SK-N-SH (cell line): ENCODE results near the gene AOAH. TPM values are rescaled to one million over a fixed set of nuclear protein-coding genes. Genes with fewer than 3 reads are reported as not detected.

Source experiments
- CTCF ChIA-PET: fragments of 300-600, 350-600 bp; formaldehyde crosslinking; extraction: SDS; loops from one replicate; lab custom pipeline; 2021; lab: Yijun Ruan, JAX
- POLR2A ChIA-PET: fragments of 350-600 bp; sonication (Branson Sonifier 250); formaldehyde crosslinking; extraction: SDS; loops from one replicate; lab custom pipeline; 2020; ENCODE audit warnings: antibody characterized with exemption, inconsistent platforms; lab: Yijun Ruan, JAX
- DNase-seq: peaks from one replicate; pipeline ENCODE4 v3.0.0; 2012
- H2AFZ ChIP-seq: fragments of 200-600 bp; sonication (generic); 2 replicates; pipeline ENCODE4 v1.8.1; 2016; ENCODE audit warnings: antibody characterized with exemption, mild to moderate bottlenecking, low read depth
- H3F3A ChIP-seq: fragments of 200-600 bp; sonication (generic); replicated peaks from 2 replicates; pipeline ENCODE3; 2016; ENCODE audit warnings: antibody characterized with exemption, mild to moderate bottlenecking; ENCODE audit not compliant: insufficient read depth
- H3K27ac ChIP-seq, 2 experiments: fragments of 200-500 bp in 1 of 2; fragments of 200-600 bp in 1 of 2; sonication (Bioruptor generic) in 1 of 2; sonication (generic), shearing (Covaris generic) in 1 of 2; 2 replicates each; pipeline versions ENCODE4 v1.5.1 to v1.6.1; 2014 to 2016; ENCODE audit warnings: low read depth in 2 of 2, inconsistent platforms in 1 of 2, low read length in 1 of 2, mild to moderate bottlenecking in 1 of 2, mixed read lengths in 1 of 2
- H3K27me3 ChIP-seq: fragments of 200-600 bp; sonication (generic), shearing (Covaris generic); 2 replicates; pipeline ENCODE4 v1.6.1; 2016; ENCODE audit warnings: mixed run types; ENCODE audit not compliant: insufficient read depth
- H3K36me3 ChIP-seq, 2 experiments: fragments of 200-500 bp in 1 of 2; fragments of 200-600 bp in 1 of 2; sonication (Bioruptor generic) in 1 of 2; sonication (generic) in 1 of 2; replicated peaks in 1 of 2; 2 replicates each; pipeline versions ENCODE3 to v1.5.1; 2014 to 2016; ENCODE audit warnings: low read length in 1 of 2, mild to moderate bottlenecking in 1 of 2; ENCODE audit not compliant: insufficient read depth in 2 of 2, control insufficient read depth in 1 of 2
- H3K4me1 ChIP-seq, 2 experiments: fragments of 200-500 bp in 1 of 2; fragments of 200-600 bp in 1 of 2; sonication (Bioruptor generic) in 1 of 2; sonication (generic), shearing (Covaris generic) in 1 of 2; 2 replicates each; pipeline versions ENCODE4 v1.5.1 to v1.6.1; 2014 to 2016; ENCODE audit warnings: low read depth in 1 of 2, low read length in 1 of 2, mixed run types in 1 of 2; ENCODE audit not compliant: insufficient read depth in 2 of 2, control insufficient read depth in 1 of 2
- H3K4me2 ChIP-seq: fragments of 200-600 bp; sonication (generic), shearing (Covaris generic); 2 replicates; pipeline ENCODE4 v1.6.1; 2017; ENCODE audit warnings: mixed run types
- H3K4me3 ChIP-seq, 2 experiments: fragments of 200-500 bp in 1 of 2; fragments of 200-600 bp in 1 of 2; sonication (Bioruptor generic) in 1 of 2; sonication (generic), shearing (Covaris generic) in 1 of 2; 2 replicates each; pipeline versions ENCODE4 v1.5.1 to v1.8.1; 2014 to 2016; ENCODE audit warnings: low read depth in 2 of 2, inconsistent platforms in 1 of 2, low read length in 1 of 2, mild to moderate bottlenecking in 1 of 2, mixed read lengths in 1 of 2, moderate library complexity in 1 of 2
- H3K79me2 ChIP-seq: fragments of 200-600 bp; sonication (generic); 2 replicates; pipeline ENCODE4 v1.8.1; 2017; ENCODE audit warnings: mild to moderate bottlenecking; ENCODE audit not compliant: insufficient read depth
- H3K9ac ChIP-seq: fragments of 200-600 bp; sonication (generic); 2 replicates; pipeline ENCODE4 v1.6.1; 2017; ENCODE audit warnings: mixed run types
- H3K9me2 ChIP-seq: fragments of 200-600 bp; sonication (generic); 2 replicates; pipeline ENCODE4 v1.6.1; 2017; ENCODE audit warnings: mixed run types
- H3K9me3 ChIP-seq: fragments of 200-600 bp; sonication (generic); 2 replicates; pipeline ENCODE4 v1.6.1; 2017; ENCODE audit warnings: mixed run types, mild to moderate bottlenecking, moderate library complexity
- H4K20me1 ChIP-seq: fragments of 200-600 bp; sonication (generic); 2 replicates; pipeline ENCODE4 v1.6.1; 2017; ENCODE audit warnings: mild to moderate bottlenecking, mixed run types; ENCODE audit not compliant: insufficient read depth
- EZH2phosphoT487 ChIP-seq: fragments of 200-600 bp; sonication (generic); IDR thresholded peaks from 2 replicates; pipeline ENCODE4 v1.6.1; 2017; ENCODE audit warnings: low read depth, mixed run types, mild to moderate bottlenecking, antibody characterized with exemption, moderate library complexity, borderline replicate concordance
- FOXM1 ChIP-seq: IDR thresholded peaks from 2 replicates; pipeline ENCODE4 v1.4.0; 2012; ENCODE audit warnings: low read depth, mild to moderate bottlenecking
- GABPA ChIP-seq: IDR thresholded peaks from 2 replicates; pipeline ENCODE4 v1.4.0; 2012; ENCODE audit warnings: low read depth, mild to moderate bottlenecking
- POLR2AphosphoS5 ChIP-seq: IDR thresholded peaks from 2 replicates; pipeline ENCODE4 v1.6.1; 2012; ENCODE audit warnings: low read depth, low read length
- RAD21 ChIP-seq: IDR thresholded peaks from 2 replicates; pipeline ENCODE4 v1.6.1; 2012; ENCODE audit warnings: mild to moderate bottlenecking, low read length
- RXRA ChIP-seq: IDR thresholded peaks from 2 replicates; pipeline ENCODE4 v1.4.0; 2012; ENCODE audit warnings: low read depth, mild to moderate bottlenecking, borderline replicate concordance
- SIN3A ChIP-seq: IDR thresholded peaks from 2 replicates; pipeline ENCODE4 v1.6.1; 2012; ENCODE audit warnings: low read depth, mild to moderate bottlenecking, low read length, moderate library complexity, borderline replicate concordance
- SMC3 ChIP-seq: IDR thresholded peaks from 2 replicates; pipeline ENCODE4 v1.6.1; 2012; ENCODE audit warnings: low read depth, low read length, improper control_type of control experiment
- TAF1 ChIP-seq: IDR thresholded peaks from 2 replicates; pipeline ENCODE4 v1.6.1; 2012; ENCODE audit warnings: low read depth, mild to moderate bottlenecking, low read length, moderate library complexity, borderline replicate concordance
- ZBTB33 ChIP-seq: IDR thresholded peaks from 2 replicates; pipeline ENCODE4 v1.4.0; 2012; ENCODE audit warnings: low read depth, borderline replicate concordance
- WGBS: methylation state at CpG from one replicate; pipeline ENCODE4 v1.1.6; 2017; ENCODE audit warnings: low lambda C conversion rate; 5-methylcytosine and 5-hydroxymethylcytosine counted together
- polyA plus RNA-seq, 3 experiments: library from polyadenylated mRNA; depleted of rRNA; stranded (reverse); fragments of >200 nt; gene quantifications; 2 replicates each; pipeline ENCODE4 v1.2.3, GENCODE V29; 2012
- TF ChIP-seq, protein P1 (sequence below): IDR thresholded peaks from 2 replicates; pipeline ENCODE4 v1.4.0; 2012; ENCODE audit warnings: low read depth, borderline replicate concordance
- TF ChIP-seq, protein P2 (sequence below): IDR thresholded peaks from 2 replicates; pipeline ENCODE4 v1.6.1; 2012; ENCODE audit warnings: mild to moderate bottlenecking, low read depth, low read length, moderate library complexity
- TF ChIP-seq, protein P3 (sequence below): IDR thresholded peaks from 2 replicates; pipeline ENCODE4; 2012
- TF ChIP-seq, protein P4 (sequence below): fragments of 150-350 bp; IDR thresholded peaks from 2 replicates; pipeline ENCODE4 v1.6.1; 2016; ENCODE audit warnings: mild to moderate bottlenecking, low read depth, low read length

Gene AOAH
- polyA plus RNA-seq, 1 of the 3 experiments (the other 2 are of a cell fraction), result not detected

GRCh38 chr7:36762394-36762793 lies 38.1 kb upstream of the AOAH start:
- Histone ChIP-seq H3K4me2 (no peak overlapping the region), H3K79me2 (no peaks in the 10 kb centered on the region)
- WGBS, result 42% methylated on average over 2 of the region's 2 CpGs

More at GRCh38 chr7:36762394-36762793, 38.1 kb upstream of the AOAH start:
- Histone ChIP-seq H3K27ac (no peak overlapping the region), H3K36me3 (no peaks in the 10 kb centered on the region), H2AFZ (no peak overlapping the region)
- CTCF ChIA-PET, result interaction anchor here (0.6 to 1.4 kb wide), 5 partner anchors 10 to 439 kb away, joined by 3 to 4 read pairs (median 3); no protein-coding TSS in a partner anchor
- TF ChIP-seq ZBTB33 (no peak), GABPA (no peak), RAD21 (no peak), FOXM1 (no peak), SIN3A (no peak), TAF1 (no peak), SMC3 (no peak), EZH2phosphoT487 (no peak), POLR2AphosphoS5 (no peak), RXRA (no peak)
- TF ChIP-seq, protein P1, sequence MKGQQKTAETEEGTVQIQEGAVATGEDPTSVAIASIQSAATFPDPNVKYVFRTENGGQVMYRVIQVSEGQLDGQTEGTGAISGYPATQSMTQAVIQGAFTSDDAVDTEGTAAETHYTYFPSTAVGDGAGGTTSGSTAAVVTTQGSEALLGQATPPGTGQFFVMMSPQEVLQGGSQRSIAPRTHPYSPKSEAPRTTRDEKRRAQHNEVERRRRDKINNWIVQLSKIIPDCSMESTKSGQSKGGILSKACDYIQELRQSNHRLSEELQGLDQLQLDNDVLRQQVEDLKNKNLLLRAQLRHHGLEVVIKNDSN, result no peak
- TF ChIP-seq, protein P2, sequence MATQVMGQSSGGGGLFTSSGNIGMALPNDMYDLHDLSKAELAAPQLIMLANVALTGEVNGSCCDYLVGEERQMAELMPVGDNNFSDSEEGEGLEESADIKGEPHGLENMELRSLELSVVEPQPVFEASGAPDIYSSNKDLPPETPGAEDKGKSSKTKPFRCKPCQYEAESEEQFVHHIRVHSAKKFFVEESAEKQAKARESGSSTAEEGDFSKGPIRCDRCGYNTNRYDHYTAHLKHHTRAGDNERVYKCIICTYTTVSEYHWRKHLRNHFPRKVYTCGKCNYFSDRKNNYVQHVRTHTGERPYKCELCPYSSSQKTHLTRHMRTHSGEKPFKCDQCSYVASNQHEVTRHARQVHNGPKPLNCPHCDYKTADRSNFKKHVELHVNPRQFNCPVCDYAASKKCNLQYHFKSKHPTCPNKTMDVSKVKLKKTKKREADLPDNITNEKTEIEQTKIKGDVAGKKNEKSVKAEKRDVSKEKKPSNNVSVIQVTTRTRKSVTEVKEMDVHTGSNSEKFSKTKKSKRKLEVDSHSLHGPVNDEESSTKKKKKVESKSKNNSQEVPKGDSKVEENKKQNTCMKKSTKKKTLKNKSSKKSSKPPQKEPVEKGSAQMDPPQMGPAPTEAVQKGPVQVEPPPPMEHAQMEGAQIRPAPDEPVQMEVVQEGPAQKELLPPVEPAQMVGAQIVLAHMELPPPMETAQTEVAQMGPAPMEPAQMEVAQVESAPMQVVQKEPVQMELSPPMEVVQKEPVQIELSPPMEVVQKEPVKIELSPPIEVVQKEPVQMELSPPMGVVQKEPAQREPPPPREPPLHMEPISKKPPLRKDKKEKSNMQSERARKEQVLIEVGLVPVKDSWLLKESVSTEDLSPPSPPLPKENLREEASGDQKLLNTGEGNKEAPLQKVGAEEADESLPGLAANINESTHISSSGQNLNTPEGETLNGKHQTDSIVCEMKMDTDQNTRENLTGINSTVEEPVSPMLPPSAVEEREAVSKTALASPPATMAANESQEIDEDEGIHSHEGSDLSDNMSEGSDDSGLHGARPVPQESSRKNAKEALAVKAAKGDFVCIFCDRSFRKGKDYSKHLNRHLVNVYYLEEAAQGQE, result no peak
- TF ChIP-seq, protein P3, sequence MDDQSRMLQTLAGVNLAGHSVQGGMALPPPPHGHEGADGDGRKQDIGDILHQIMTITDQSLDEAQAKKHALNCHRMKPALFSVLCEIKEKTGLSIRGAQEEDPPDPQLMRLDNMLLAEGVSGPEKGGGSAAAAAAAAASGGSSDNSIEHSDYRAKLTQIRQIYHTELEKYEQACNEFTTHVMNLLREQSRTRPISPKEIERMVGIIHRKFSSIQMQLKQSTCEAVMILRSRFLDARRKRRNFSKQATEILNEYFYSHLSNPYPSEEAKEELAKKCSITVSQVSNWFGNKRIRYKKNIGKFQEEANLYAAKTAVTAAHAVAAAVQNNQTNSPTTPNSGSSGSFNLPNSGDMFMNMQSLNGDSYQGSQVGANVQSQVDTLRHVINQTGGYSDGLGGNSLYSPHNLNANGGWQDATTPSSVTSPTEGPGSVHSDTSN, result no peak
- TF ChIP-seq, protein P4, sequence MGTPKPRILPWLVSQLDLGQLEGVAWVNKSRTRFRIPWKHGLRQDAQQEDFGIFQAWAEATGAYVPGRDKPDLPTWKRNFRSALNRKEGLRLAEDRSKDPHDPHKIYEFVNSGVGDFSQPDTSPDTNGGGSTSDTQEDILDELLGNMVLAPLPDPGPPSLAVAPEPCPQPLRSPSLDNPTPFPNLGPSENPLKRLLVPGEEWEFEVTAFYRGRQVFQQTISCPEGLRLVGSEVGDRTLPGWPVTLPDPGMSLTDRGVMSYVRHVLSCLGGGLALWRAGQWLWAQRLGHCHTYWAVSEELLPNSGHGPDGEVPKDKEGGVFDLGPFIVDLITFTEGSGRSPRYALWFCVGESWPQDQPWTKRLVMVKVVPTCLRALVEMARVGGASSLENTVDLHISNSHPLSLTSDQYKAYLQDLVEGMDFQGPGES, result no peak
- TF ChIP-seq, all 33 proteins: peak for 0
- no peaks in the 10 kb centered on the region for H3K9me2 ChIP-seq
- H3K4me3 ChIP-seq, result no peak overlapping the region
- POLR2A ChIA-PET, result no interaction called here
- no peaks in the 10 kb centered on the region for H3K27me3 ChIP-seq
- peaks cover 0 to 2% of the 10 kb centered on the region in 2 experiments; a peak in 1 of 4 replicates for H3K4me1 ChIP-seq
- H3F3A ChIP-seq, result no peaks in the 10 kb centered on the region
- H3K9me3 ChIP-seq, result no peaks in the 10 kb centered on the region
- H4K20me1 ChIP-seq, result no peaks in the 10 kb centered on the region
- H3K9ac ChIP-seq, result no peak overlapping the region
- DNase-seq, result no peak
